ENCODE data around the gene SASH3. TPM values are rescaled to one million over a fixed set of nuclear protein-coding genes. Genes with fewer than 3 reads are reported as not detected.

Gene SASH3
- total RNA-seq, 1 donor from 2014 or later, result not detected

DNA sequence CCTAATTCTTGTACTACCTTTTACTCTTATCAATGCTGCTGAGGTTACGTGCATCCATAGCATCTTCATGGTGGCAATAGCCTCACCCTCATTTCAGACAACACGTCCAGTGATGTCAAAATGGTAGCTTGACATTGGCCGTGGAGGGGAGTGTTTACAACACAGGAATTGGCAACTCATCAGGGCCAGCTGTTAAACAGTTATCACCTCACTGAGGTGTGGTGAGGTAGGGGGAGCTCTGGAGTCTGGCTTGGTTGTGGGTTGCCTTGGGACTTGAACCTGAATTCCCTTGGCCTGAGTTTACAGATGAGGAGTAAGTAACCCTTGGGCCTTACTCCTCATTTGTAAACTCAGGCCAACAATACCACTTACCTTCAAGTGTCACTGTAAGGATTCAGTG lies 10.4 kb downstream of the SASH3 start:
- no peaks in the 10 kb centered on the region for H3K4me1 Mint-ChIP-seq (ENCODE audit: low read depth)
- TF ChIP-seq, protein P1, sequence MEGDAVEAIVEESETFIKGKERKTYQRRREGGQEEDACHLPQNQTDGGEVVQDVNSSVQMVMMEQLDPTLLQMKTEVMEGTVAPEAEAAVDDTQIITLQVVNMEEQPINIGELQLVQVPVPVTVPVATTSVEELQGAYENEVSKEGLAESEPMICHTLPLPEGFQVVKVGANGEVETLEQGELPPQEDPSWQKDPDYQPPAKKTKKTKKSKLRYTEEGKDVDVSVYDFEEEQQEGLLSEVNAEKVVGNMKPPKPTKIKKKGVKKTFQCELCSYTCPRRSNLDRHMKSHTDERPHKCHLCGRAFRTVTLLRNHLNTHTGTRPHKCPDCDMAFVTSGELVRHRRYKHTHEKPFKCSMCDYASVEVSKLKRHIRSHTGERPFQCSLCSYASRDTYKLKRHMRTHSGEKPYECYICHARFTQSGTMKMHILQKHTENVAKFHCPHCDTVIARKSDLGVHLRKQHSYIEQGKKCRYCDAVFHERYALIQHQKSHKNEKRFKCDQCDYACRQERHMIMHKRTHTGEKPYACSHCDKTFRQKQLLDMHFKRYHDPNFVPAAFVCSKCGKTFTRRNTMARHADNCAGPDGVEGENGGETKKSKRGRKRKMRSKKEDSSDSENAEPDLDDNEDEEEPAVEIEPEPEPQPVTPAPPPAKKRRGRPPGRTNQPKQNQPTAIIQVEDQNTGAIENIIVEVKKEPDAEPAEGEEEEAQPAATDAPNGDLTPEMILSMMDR (IDR thresholded peaks at IDR 0.05; ENCODE audit: unreplicated experiment), result no peak
- no peak overlapping the region for H3K4me3 Mint-ChIP-seq (ENCODE audit: low read depth)
- no peaks in the 10 kb centered on the region for H3K27me3 Mint-ChIP-seq
- no peaks in the 10 kb centered on the region for H3K36me3 Mint-ChIP-seq (ENCODE audit: insufficient read depth)
- peaks cover 5% of the 10 kb centered on the region for H3K9me3 Mint-ChIP-seq (ENCODE audit: low read depth)
- DNase-seq (ENCODE audit: low spot score, unreplicated experiment), result no peak
- no peak overlapping the region for H3K27ac Mint-ChIP-seq

- TF ChIP-seq, protein P1 (IDR thresholded peaks at IDR 0.05; ENCODE audit: unreplicated experiment), result no peak
- H3K4me1 Mint-ChIP-seq (ENCODE audit: low read depth), result no peaks in the 10 kb centered on the region
- H3K36me3 Mint-ChIP-seq (ENCODE audit: insufficient read depth), result no peaks in the 10 kb centered on the region
- H3K9me3 Mint-ChIP-seq (ENCODE audit: low read depth), result peaks cover 5% of the 10 kb centered on the region
- no peaks in the 10 kb centered on the region for H3K27me3 Mint-ChIP-seq
- no peak overlapping the region for H3K4me3 Mint-ChIP-seq (ENCODE audit: low read depth)
- no peak overlapping the region for H3K27ac Mint-ChIP-seq
- DNase-seq (ENCODE audit: low spot score, unreplicated experiment), result no peak
Measured at GRCh38 chrX:129790808-129791207, 11.1 kb downstream of the SASH3 start.

DNA sequence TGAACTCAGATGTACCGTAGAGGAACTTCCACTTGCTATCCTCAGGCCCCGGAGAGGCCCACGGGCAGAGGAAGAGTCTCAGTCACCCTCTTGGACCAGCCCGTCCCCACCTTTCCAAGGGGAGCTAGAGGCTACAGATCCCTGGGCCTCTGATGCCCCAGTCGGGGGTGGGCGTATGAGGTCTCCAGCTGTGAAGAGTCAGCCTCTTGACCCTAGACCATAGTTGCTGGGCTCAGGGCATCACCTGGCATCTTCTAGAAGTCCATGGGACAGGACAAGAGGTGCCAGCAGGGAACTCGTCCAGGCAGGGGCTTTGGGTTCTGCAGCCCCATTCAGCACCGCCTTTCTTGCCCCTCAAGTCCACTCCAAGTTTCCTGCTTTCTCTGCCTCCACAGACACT lies 11.6 kb downstream of the SASH3 start:
- no peak overlapping the region for H3K27ac Mint-ChIP-seq
- no peak for DNase-seq (ENCODE audit: low spot score, unreplicated experiment)
- TF ChIP-seq, protein P1 (IDR thresholded peaks at IDR 0.05; ENCODE audit: unreplicated experiment), result no peak
- peaks cover 5% of the 10 kb centered on the region for H3K9me3 Mint-ChIP-seq (ENCODE audit: low read depth)
- no peaks in the 10 kb centered on the region for H3K4me1 Mint-ChIP-seq (ENCODE audit: low read depth)
- no peaks in the 10 kb centered on the region for H3K36me3 Mint-ChIP-seq (ENCODE audit: insufficient read depth)
- no peak overlapping the region for H3K4me3 Mint-ChIP-seq (ENCODE audit: low read depth)
- no peaks in the 10 kb centered on the region for H3K27me3 Mint-ChIP-seq

- peaks cover 4% of the 10 kb centered on the region for H3K9me3 Mint-ChIP-seq (ENCODE audit: low read depth)
- TF ChIP-seq, protein P1 (IDR thresholded peaks at IDR 0.05; ENCODE audit: unreplicated experiment), result no peak
- H3K27me3 Mint-ChIP-seq, result no peaks in the 10 kb centered on the region
- H3K27ac Mint-ChIP-seq, result no peak overlapping the region
- no peak for DNase-seq (ENCODE audit: low spot score, unreplicated experiment)
- H3K4me1 Mint-ChIP-seq (ENCODE audit: low read depth), result no peaks in the 10 kb centered on the region
- H3K36me3 Mint-ChIP-seq (ENCODE audit: insufficient read depth), result no peaks in the 10 kb centered on the region
- H3K4me3 Mint-ChIP-seq (ENCODE audit: low read depth), result no peak overlapping the region
Measured at GRCh38 chrX:129791961-129792570, 12.3 kb downstream of the SASH3 start.

DNA sequence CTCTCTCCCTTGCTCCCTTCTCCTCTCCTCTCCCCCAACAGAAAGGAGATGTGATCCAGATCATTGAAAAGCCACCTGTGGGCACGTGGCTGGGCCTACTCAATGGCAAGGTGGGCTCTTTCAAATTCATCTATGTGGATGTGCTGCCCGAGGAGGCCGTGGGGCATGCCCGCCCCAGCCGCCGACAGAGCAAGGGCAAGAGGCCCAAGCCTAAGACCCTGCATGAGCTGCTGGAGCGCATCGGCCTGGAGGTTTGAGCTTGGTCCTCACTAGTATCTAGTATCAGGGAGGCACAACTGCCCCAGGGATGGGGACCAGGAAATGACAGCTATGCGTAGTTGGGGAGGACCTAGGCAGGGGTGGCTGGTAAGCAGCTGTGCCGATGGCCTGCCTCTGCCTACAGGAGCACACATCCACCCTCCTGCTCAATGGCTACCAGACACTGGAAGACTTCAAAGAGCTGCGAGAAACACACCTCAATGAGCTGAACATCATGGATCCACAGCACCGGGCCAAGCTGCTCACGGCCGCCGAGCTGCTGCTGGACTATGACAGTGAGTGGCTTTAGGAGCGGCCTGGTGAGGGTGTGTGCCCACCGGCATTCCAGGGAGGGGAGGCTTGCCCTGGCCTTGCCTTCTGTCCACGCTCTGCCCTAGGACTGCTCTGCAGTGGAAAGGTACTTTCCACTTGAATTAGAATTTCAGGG lies 13.0 kb downstream of the SASH3 start:
- Mint-ChIP-seq H3K9me3 (ENCODE audit: low read depth) (no peaks in the 10 kb centered on the region), H3K36me3 (ENCODE audit: insufficient read depth) (no peaks in the 10 kb centered on the region), H3K27me3 (no peaks in the 10 kb centered on the region), H3K4me1 (ENCODE audit: low read depth) (no peaks in the 10 kb centered on the region), H3K4me3 (ENCODE audit: low read depth) (no peak overlapping the region), H3K27ac (no peak overlapping the region)
- TF ChIP-seq, protein P1 (IDR thresholded peaks at IDR 0.05; ENCODE audit: unreplicated experiment), result no peak
- no peak for DNase-seq (ENCODE audit: low spot score, unreplicated experiment)

All from progenitor cell of endocrine pancreas (in vitro differentiated cells).